Fibroblast of villous mesenchyme (primary cell): ENCODE results near the gene PDZRN3. TPM values are rescaled to one million over a fixed set of nuclear protein-coding genes. Genes with fewer than 3 reads are reported as not detected.

Source experiments
- DNase-seq: peaks from one replicate; pipeline ENCODE4 v3.0.0-alpha.2; 2010; ENCODE audit warnings: low read depth
- H3K4me3 ChIP-seq: 2 replicates; pipeline ENCODE4 v1.5.1; 2011; ENCODE audit warnings: low read depth, mild to moderate bottlenecking, low read length
- CTCF ChIP-seq: IDR thresholded peaks from 2 replicates; pipeline ENCODE4 v1.5.1; 2012; ENCODE audit warnings: low read depth, mild to moderate bottlenecking, low read length; ENCODE audit not compliant: insufficient read depth
- total RNA-seq: library from RNA; depleted of rRNA; stranded (reverse); fragments of >200 nt; gene quantifications from 2 replicates; pipeline ENCODE4 v1.2.3, GENCODE V29; 2012

PDZRN3 gene
- total RNA-seq, 1 donor: 33.7 TPM

GRCh38 chr3:73398084-73398483 lies 226.7 kb downstream of the PDZRN3 start:
- no peak for DNase-seq
- no peak overlapping the region for H3K4me3 ChIP-seq
- TF ChIP-seq CTCF: no peak

GRCh38 chr3:73394240-73394639 lies 230.5 kb downstream of the PDZRN3 start:
- no peak for TF ChIP-seq CTCF
- H3K4me3 ChIP-seq: no peak overlapping the region
- DNase-seq: no peak

- TF ChIP-seq CTCF: no peak
- no peak overlapping the region for H3K4me3 ChIP-seq
These were observed 231.7 kb downstream of the PDZRN3 start for GRCh38 chr3:73393005-73393404.

GRCh38 chr3:73391984-73392383 lies 232.8 kb downstream of the PDZRN3 start:
- TF ChIP-seq CTCF: no peak
- H3K4me3 ChIP-seq: no peak overlapping the region
- DNase-seq: no peak

More at GRCh38 chr3:73393005-73393404, 231.7 kb downstream of the PDZRN3 start:
- DNase-seq: no peak

- H3K4me3 ChIP-seq: no peak overlapping the region
- DNase-seq: no peak
- no peak for TF ChIP-seq CTCF
These were observed 234.8 kb downstream of the PDZRN3 start for GRCh38 chr3:73389928-73390327.

- DNase-seq: peak; percentile 11
- no peak overlapping the region for H3K4me3 ChIP-seq
These were observed 235.5 kb downstream of the PDZRN3 start for GRCh38 chr3:73389117-73389813.

More at GRCh38 chr3:73389117-73389813, 235.5 kb downstream of the PDZRN3 start:
- TF ChIP-seq CTCF: no peak
